ENCODE data around the gene RCC1.
"Not testable (repeated sequence)": the region's sequence is repeated elsewhere in the genome, so short reads cannot be mapped to it uniquely, and the experiment has no call there.

RCC1 gene

DNA sequence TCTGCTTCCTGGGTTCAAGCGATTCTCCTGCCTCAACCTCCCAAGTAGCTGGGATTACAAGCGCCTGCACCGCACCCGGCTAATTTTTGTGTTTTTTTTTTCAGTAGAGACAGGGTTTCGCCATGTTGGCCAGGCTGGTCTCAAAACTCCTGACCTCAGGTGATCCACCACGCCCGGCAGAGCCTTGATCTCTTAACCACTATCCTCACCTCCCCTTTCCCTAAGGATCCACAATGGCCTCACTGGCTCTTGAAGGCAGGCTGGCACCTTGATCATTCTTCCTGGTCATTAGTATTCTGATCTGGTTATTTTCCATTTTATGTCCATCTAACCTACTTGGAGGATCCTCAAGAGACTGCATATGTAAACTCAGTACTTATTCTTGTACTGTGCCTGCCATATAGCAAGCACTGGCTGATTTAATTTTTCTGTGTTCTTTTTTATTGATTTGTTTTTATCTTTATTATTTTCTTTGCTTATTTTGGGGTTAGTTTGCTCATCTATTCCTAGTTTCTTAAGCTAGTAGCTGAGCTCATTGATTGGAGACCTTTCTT is 6.3 kb downstream of the RCC1 start:
- DNase-seq: peak; percentile 63

DNA sequence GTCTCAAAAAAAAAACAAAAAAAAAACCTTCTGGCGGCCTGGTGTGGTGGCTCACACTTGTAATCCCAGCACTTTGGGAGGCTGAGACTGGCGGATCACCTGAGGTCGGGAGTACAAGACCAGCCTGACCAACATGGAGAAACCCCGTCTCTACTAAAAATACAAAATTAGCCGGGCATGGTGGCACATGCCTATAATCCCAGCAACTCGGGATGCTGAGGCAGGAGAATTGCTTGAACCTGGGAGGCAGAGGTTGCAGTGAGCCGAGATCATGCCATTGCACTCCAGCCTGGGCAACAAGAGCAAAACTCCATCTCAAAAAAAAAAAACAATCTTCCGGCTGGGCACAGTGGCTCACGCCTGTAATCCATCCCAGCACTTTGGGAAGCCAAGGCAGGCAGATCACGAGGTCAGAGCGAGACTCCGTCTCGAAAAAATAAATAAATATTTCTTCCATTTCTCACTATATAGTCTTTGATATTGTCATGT is 8.6 kb downstream of the RCC1 start:
- DNase-seq: peak; percentile 43

GRCh38 chr1:28516518-28516956 is 10.7 kb downstream of the RCC1 start:
- DNase-seq: peak; percentile 32

- DNase-seq: no peak
These were observed 11.8 kb downstream of the RCC1 start for GRCh38 chr1:28517649-28517999.

DNA sequence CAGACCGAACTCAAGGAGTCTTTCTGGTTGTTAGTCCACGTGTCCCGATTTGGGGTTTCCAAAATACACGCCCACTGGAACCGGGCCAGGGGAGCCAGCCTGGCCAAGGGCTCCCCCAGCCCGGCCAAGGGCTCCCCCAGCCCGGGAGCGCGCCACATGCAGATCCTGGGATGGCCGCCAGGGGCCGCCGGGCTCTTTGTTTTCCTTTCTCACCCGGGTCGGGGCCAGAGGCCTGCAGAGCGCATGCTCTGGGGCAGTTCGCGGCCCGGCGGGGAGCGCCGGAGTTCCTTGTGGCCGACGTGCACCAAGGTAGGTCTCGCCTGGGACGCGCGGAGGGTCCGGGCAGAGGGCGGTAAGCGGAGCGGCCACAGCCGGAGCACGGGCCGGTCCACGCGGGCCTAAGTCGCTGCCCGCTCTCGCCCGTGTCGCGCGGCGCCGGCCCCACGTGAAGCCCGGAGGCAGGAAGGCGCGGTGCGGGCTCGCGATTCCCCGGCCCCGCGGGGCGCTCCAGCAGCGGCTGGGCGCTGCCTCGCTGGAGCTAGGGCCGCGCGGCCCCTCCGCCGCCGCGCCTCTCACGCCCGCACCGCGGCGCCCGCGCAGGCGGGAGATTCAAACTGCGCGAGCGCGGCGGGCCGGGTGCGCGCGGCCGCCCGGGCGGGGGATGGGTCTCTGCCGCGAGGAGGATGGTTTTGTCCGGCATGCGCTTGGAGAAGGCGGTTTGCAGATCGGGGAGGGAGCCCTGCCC is 12.3 kb downstream of the RCC1 start:
- peak; percentile 90 for DNase-seq

DNA sequence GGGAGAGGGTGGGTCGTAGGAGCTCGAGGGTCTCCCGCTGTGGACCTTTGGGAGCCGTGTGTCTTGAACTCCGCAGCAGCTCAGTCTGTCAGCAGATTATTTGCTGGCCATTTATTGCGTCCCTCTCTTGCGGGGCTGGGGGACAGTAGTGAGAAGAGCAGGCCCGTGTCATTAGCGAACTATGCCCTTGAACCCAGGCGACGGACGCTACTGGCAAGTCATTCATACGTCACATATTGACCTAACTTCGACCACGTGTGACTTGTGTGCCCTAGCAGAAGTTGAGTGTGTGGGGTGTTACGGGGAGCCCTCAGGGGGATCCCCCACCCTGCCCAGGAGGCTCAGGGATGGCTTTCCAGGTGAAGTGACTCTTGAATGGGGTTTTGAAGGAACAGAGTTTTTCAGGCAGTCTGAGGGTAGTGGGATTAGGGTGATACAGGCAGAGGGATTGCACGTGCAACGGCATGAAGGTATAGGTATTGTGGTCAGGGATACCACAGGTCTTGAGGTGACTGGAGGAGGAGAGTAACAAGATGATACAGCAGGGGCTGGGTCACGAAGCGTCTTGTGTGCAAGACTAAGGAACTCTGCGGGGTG is 13.0 kb downstream of the RCC1 start:
- DNase-seq: peak; percentile 77

GRCh38 chr1:28519946-28520725 is 14.3 kb downstream of the RCC1 start:
- DNase-seq: no peak

- not testable (repeated sequence) for DNase-seq
These were observed 15.0 kb downstream of the RCC1 start for GRCh38 chr1:28520796-28521195.

DNA sequence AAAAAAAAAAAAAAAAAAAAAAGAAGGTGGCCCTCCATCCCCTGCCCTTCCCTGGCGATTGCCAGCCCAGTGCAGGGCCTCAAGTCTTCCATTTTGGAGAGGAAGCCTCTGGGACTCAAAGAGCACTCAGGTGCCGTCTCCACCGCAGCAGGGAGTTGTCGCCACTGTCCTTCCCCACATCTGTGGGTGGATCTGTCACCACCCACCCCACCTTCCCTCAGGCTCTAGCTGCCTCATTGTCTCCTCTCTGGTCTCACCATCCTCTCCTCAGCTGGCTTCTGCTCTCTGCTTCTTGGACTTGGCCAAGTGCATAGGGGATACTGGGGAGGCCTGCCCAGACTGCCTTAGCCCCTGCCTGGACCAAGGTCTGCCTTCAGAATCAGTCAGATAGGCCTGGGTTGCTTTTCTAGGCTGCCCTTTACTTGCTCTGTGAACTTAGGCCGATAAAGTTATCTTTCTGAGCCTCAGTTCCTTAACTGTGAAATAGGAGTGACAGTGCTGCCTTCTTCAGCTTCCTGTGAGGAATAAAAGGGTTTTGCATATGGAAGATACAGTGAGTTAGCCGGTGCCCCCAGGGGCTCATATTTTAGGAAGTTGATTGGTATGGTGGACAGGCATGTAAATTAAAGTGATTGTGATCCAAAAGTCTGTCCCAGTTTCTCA is 15.8 kb downstream of the RCC1 start:
- DNase-seq: no peak

- not testable (repeated sequence) for DNase-seq
These were observed 16.7 kb downstream of the RCC1 start for GRCh38 chr1:28522537-28522936.

- not testable (repeated sequence) for DNase-seq
These were observed 19.3 kb downstream of the RCC1 start for GRCh38 chr1:28525002-28525642.

- no peak for DNase-seq
These were observed 21.0 kb downstream of the RCC1 start for GRCh38 chr1:28526886-28527285.

GRCh38 chr1:28530456-28530855 is 24.6 kb downstream of the RCC1 start:
- no peak for DNase-seq

- DNase-seq: peak; percentile 78
These were observed 28.8 kb downstream of the RCC1 start for GRCh38 chr1:28534671-28535070.

- DNase-seq: no peak
These were observed 29.3 kb downstream of the RCC1 start for GRCh38 chr1:28535180-28535579.

DNA sequence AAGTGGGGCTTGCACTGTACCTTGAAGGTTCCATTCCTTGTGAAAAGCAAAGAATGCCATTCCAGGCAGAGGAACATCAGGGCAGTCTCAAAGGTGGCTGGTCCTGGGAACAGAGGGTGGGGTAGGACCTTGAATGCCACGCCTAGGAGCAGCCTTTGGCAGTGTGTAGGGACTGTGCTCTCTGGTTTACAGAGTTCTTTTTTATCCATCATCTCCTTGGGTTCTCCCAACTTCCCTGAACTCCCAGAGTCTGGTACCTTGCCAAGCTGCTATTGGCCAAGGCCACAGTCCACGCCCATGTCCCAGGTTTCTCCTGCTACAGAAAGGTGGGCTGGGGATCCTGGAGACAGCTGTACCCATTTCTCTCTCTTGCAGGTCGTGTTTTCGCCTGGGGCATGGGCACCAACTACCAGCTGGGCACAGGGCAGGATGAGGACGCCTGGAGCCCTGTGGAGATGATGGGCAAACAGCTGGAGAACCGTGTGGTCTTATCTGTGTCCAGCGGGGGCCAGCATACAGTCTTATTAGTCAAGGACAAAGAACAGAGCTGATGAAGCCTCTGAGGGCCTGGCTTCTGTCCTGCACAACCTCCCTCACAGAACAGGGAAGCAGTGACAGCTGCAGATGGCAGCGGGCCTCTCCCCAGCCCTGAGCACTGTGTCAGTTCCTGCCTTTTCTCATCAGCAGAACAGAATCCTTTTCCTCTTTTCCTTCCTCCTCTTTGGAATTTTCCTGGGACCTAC is 31.8 kb downstream of the RCC1 start:
- DNase-seq: no peak

DNA sequence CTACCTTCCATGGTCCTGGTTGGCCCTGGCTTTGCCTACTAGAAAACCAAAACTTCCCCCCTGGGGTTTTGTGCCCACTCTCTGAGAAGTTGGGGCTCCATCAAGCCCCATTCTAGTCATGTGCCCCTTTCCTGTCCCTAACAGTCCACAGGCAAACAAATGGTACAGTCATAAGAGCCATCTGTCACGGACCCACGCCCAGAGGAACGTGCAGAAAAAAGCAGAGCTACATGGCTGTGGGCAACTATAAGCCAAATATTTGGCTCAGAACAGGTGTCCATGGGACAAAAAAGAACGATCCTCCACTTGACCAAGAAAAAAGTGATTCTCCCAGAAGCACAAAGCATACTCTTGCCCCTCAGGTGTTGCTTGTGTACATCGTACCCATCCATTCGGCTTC is 32.4 kb downstream of the RCC1 start:
- DNase-seq: no peak

DNA sequence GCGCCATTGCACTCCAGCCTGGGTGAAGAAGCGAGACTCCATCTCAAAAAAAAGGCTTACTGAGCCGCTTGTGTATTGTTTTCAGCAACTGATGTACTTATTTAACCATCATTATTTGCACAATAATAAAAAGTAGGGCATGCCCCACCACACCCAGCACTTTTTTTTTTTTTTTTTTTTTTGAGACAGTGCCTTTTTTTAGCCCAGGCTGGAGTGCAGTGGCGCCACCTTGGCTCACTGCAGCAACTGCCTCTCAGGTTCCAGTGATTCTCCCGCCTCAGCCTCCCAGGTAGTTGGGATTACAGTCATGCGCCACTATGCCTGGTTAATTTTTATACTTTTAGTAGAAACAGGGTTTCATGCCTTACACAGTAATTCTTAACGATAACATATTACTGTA is 34.8 kb downstream of the RCC1 start:
- no peak for DNase-seq

DNA sequence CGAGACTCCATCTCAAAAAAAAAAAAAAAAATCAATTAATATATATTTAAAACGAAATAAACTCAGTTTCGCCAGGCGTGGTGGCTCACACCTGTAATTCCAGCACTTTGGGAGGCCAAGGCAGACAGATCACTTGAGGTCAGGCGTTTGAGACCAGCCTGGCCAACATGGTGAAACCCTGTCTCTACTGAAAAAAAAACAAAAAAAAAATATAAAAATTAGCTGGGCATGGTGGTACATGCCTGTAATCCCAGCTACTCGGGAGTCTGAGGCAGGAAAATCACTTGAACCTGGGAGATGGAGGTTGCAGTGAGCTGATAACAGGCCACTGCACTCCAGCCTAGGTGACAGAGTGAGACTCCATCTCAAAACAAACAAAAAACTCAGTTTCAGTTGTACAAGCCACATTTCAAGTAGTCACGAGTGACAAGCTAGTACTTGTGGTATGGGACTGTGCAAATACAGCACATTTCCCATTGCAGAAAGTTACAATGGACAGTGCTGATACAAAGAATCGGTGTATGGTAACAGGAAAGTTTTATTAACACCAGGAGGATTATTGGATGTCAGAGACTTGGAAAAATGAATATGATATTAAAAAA is 35.7 kb downstream of the RCC1 start:
- DNase-seq: not testable (repeated sequence)

GRCh38 chr1:28545246-28545628 is 39.4 kb downstream of the RCC1 start:
- DNase-seq: no peak

DNA sequence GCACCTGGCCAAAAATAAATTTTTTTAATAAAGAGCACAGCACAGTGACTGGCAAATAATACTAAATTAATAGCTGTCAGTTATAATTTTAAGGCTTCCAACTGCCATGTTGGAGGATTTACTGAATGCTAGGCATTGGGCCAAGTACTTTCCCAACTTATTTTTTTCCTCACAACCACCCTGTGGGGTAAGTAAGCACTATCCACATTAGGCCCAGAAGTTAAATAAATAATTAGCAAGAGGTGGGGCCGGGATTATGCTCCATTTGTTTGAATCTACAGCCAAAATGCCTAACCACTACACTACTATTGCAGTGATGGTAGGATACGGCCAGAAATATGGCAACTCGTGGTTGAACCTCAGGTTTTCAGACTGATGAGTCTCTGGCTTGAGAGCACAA is 42.5 kb downstream of the RCC1 start:
- DNase-seq: no peak
